Fibroblast of villous mesenchyme (primary cell): ENCODE results near the gene DCANP1. TPM values are rescaled to one million over a fixed set of nuclear protein-coding genes. Genes with fewer than 3 reads are reported as not detected.
"Not testable (repeated sequence)": the region's sequence is repeated elsewhere in the genome, so short reads cannot be mapped to it uniquely, and the experiment has no call there.

ENCODE experiments used
- DNase-seq: peaks from one replicate; pipeline ENCODE4 v3.0.0-alpha.2; 2010; ENCODE audit warnings: low read depth
- H3K4me3 ChIP-seq: 2 replicates; pipeline ENCODE4 v1.5.1; 2011; ENCODE audit warnings: low read depth, mild to moderate bottlenecking, low read length
- total RNA-seq: library from RNA; depleted of rRNA; stranded (reverse); fragments of >200 nt; gene quantifications from 2 replicates; pipeline ENCODE4 v1.2.3, GENCODE V29; 2012
- TF ChIP-seq, protein P1 (sequence below): IDR thresholded peaks from 2 replicates; pipeline ENCODE4 v1.5.1; 2012; ENCODE audit warnings: low read depth, mild to moderate bottlenecking, low read length; ENCODE audit not compliant: insufficient read depth

The DCANP1 gene, protein sequence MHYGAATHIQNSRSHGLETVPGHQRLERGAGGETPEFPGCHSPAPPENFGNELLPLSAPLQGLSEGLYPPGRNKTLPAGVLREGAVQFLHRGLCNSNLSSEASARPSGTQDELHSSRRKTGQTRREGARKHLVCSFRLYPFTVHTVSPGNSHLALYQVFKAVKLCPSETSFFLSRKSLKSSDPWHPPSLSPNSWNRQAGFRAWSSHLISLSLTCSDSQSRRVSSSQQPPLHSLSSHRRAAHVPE
- not detected in 2 replicates for total RNA-seq

DNA sequence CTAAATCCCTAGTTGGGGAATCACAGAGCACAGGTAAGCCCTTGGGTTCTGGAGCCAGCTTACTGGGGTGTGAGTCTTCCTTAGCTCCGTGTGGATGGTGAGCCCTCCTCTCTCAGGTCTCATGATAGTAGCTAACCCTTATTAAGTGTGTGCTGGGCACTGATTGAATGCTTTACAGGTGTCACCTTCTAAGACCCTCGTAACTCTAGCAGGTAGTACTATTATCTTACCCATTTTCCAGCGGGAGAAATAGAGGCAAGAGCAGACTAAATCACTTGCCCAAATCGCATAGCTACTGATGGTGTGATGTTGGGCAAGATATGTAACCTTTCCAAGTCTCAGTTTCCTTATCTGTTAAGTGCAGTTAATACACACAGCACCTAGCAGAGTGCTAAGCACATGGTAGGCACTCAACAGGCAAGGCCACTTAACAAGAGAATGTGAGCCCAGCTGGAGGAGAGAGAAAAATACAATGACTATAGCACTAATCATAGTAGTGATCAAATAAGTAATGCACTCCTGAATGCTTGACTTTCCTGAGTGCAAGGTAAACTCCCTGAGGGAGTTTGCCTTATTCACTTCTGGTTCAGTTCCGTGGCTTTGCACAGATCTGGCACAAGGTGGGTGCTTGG lies at the start of gene DCANP1:
DCANP1 (minus strand) TSS at position 51 of the 632 bp plus-strand sequence. CDS start 240 bp downstream, outside the sequence.
- no peak within 1 kb of the TSS for H3K4me3 ChIP-seq
- TF ChIP-seq, protein P1, sequence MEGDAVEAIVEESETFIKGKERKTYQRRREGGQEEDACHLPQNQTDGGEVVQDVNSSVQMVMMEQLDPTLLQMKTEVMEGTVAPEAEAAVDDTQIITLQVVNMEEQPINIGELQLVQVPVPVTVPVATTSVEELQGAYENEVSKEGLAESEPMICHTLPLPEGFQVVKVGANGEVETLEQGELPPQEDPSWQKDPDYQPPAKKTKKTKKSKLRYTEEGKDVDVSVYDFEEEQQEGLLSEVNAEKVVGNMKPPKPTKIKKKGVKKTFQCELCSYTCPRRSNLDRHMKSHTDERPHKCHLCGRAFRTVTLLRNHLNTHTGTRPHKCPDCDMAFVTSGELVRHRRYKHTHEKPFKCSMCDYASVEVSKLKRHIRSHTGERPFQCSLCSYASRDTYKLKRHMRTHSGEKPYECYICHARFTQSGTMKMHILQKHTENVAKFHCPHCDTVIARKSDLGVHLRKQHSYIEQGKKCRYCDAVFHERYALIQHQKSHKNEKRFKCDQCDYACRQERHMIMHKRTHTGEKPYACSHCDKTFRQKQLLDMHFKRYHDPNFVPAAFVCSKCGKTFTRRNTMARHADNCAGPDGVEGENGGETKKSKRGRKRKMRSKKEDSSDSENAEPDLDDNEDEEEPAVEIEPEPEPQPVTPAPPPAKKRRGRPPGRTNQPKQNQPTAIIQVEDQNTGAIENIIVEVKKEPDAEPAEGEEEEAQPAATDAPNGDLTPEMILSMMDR: no peak
- no peak for DNase-seq

DNA sequence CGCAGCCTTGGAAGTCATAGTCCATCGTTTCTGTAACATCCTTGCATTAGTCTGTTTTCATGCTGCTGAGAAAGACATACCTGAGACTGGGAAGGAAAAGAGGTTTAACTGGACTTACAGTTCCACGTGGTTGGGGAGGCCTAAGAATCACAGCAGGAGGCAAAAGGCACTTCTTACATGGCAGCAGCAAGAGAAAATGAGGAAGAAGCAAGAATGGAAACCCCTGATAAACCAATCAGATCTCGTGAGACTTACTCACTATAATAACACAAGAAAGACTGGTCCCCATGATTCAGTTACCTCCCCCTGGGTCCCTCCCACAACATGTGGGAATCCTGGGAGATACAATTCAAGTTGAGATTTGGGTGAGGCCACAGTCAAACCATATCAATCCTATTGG lies 48.4 kb upstream of the DCANP1 start:
- not testable (repeated sequence) for DNase-seq, H3K4me3 ChIP-seq

DNA sequence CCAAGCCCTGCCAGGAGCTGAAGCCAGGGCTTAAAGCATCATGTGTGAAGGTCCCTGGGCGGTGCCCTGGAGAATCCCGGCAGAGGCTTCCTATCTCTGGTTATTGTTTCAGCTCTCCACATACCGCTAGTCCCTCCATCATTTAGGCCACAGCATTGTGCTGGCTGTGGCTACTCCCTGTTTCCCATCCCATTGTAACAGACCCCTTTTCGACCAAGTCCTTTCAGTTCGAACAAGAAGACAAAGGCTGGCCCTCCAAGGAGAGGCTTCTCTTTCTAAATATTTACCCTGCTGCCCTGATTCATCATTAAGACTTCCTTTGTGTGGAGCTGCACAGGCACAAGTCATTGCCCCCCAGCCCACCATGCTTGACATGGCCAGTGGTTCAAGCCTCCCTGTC lies 47.0 kb upstream of the DCANP1 start:
- no peak overlapping the region for H3K4me3 ChIP-seq
- TF ChIP-seq, protein P1: no peak
- no peak for DNase-seq

DNA sequence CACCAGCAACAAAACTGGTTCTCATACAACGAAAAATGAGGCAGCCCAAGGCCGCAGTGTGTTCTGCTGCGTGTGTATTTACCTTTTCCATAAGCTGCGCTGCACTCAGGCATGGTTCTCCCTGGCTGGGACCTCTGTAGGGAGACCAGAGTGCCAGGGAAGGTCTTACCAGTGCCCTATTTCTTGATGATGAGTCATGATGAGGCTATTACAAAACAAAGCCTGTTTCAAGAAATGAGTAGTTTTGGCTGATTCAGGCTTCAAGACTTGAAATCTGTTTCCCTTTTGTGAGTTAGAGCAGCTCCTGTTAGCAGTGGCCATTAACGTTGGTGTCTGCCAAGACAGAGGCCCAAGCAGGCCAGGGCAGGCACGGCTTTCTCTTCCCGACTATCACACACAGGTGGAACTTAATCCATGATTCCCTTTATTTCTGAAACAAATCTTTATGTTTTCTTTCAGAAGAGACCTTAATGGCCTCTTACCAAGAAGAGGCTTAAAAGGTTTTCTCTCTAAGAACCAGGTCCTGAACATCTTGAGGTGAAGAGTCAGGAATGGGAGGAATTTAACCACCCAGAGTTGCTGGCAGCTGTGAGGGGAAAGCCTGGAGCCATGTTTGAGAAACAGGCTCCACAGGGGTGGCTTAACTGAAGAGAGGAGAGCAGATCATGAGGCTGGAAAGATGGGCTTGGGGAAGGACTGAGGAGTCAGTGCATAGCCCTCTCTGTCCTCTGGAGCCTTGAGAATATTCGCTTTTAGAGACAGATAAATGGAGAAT lies 46.4 kb upstream of the DCANP1 start:
- DNase-seq: peak; percentile 44
- no peak overlapping the region for H3K4me3 ChIP-seq
- TF ChIP-seq, protein P1: no peak

DNA sequence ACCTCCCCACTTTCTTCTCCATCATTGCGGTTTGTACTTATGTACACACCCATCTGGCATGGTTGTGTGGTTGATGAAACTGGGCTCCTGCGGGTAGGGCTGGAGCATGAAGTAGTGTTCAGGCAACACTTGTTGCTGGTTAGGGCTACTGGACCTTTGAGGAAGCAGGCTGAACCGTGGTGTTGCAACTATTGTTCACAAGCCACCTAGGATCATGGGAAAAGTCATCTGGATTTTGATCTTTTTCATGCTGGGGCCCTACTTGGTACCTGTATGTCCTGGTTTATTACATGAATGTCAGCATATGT lies 45.1 kb upstream of the DCANP1 start:
- TF ChIP-seq, protein P1: no peak
- H3K4me3 ChIP-seq: no peak overlapping the region
- no peak for DNase-seq

DNA sequence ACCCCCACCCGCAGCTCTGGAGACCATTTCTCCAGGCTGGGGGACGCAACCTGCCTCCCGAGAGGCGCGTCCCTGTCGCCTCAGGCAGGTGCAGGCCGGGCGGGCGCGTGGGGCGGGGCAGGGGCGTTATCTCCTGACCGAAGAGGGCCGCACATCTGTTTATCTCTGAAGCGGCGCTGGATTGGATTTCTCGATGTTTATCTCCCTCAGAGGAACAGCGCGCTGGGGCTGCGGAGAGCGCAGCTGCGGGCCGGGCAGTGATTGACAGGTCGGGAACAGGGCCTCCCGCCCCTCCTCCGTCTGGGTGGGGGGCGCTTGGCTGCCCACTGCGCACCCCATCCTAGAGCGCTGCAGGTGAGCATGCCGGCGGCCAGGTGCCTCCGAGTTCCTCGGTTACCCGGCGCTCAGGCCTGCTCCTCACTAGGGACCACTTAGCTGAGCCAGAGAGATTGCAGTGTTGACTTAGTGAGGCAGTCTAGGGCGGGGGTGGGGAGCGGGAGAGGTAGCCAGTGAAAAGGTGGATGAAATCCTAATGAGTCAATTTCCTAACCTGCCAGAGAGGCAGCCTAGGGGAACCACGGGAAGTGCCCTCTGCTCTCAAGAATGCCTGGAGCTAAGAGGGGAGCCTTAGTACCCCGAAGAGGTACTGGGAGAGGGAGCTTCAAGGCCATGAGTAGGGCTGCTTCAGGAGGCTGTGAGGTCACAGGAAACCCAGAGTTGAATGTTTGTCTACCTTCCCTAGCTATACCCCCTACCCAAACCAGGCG lies 44.6 kb upstream of the DCANP1 start:
- no peak overlapping the region for H3K4me3 ChIP-seq
- DNase-seq: no peak

More for the DNA sequence above, 44.6 kb upstream of the DCANP1 start:
- TF ChIP-seq, protein P1: no peak
